GM12878 (cell line): Measurements from ENCODE around the gene SP110. TPM values are rescaled to one million over a fixed set of nuclear protein-coding genes. Genes with fewer than 3 reads are reported as not detected.

Source experiments
- ATAC-seq: fragments of 200-7000 bp; cut with Tn5 transposase; 3 replicates; pipeline ENCODE4 v1.9.1; 2020; ENCODE audit warnings: mild to moderate bottlenecking, moderate library complexity
- BruUV-seq: library from RNA; stranded (reverse); fragments of 400-500 nt; replicated peaks from 2 replicates; lab custom pipeline; 2021; lab: Mats Ljungman, UMichigan
- CTCF ChIA-PET: fragments of 300-600 bp; sonication (Branson Sonifier 250); formaldehyde crosslinking; extraction: SDS; loops from one replicate; lab custom pipeline; 2021; ENCODE audit warnings: inconsistent platforms; lab: Yijun Ruan, JAX
- POLR2A ChIA-PET: fragments of 350-600 bp; formaldehyde crosslinking; extraction: SDS; loops from one replicate; lab custom pipeline; 2021; ENCODE audit warnings: inconsistent platforms; lab: Charles Lee
- RAD21 ChIA-PET: fragments of 300-600 bp; sonication (Branson Sonifier 250); formaldehyde crosslinking; loops from one replicate; lab custom pipeline; 2023; ENCODE audit warnings: antibody characterized with exemption; ENCODE audit not compliant: unreplicated experiment; lab: Charles Lee
- SMC1A ChIA-PET: fragments of 300-600 bp; sonication (Branson Sonifier 250); formaldehyde crosslinking; loops from one replicate; lab custom pipeline; 2023; ENCODE audit not compliant: unreplicated experiment, uncharacterized antibody; lab: Charles Lee
- DNase-seq: peaks from one replicate; pipeline ENCODE4 v3.0.0-alpha.2; 2011; ENCODE audit warnings: low read depth, low spot score
- FAIRE-seq: peaks from 3 replicates; lab custom pipeline; 2011; peaks lifted over from hg19 to GRCh38; lab: Jason Lieb, UNC
- H2AFZ ChIP-seq: 2 replicates; pipeline ENCODE4 v1.6.0; 2011; ENCODE audit warnings: low read depth, low read length, control low read depth; ENCODE audit not compliant: control insufficient read depth
- H3K27ac ChIP-seq: 2 replicates; pipeline ENCODE4 v1.5.1; 2011; ENCODE audit warnings: control low read depth; ENCODE audit not compliant: control insufficient read depth, insufficient read depth
- H3K27me3 ChIP-seq, 2 experiments: replicated peaks in 1 of 2; 2 replicates each; pipeline versions ENCODE4 v1.6.0 to v1.6.1; 2011; ENCODE audit warnings: low read length in 1 of 2; ENCODE audit not compliant: control insufficient read depth in 2 of 2, insufficient read depth in 2 of 2
- H3K36me3 ChIP-seq, 2 experiments: 2 replicates each; pipeline ENCODE4 v1.5.1; 2011; ENCODE audit warnings: low read length in 1 of 2; ENCODE audit not compliant: control insufficient read depth in 2 of 2, insufficient read depth in 2 of 2
- H3K4me1 ChIP-seq: 2 replicates; pipeline ENCODE4 v1.6.1; 2011; ENCODE audit warnings: mild to moderate bottlenecking, low read length, moderate library complexity, mixed read lengths; ENCODE audit not compliant: control insufficient read depth, insufficient read depth
- H3K4me2 ChIP-seq: 2 replicates; pipeline ENCODE4 v1.6.0; 2011; ENCODE audit warnings: control low read depth; ENCODE audit not compliant: control insufficient read depth, insufficient read depth
- H3K4me3 ChIP-seq: fragments of 200-600 bp; sonication (generic); 2 replicates; pipeline ENCODE4 v1.5.1; 2016
- H3K79me2 ChIP-seq: 2 replicates; pipeline ENCODE4 v1.6.0; 2011; ENCODE audit warnings: low read length; ENCODE audit not compliant: control insufficient read depth, insufficient read depth
- H3K9ac ChIP-seq: 2 replicates; pipeline ENCODE4 v1.8.0; 2011; ENCODE audit warnings: low read length, control low read depth, mixed read lengths; ENCODE audit not compliant: control insufficient read depth, insufficient read depth
- H3K9me3 ChIP-seq: replicated peaks from 3 replicates; pipeline ENCODE4 v1.5.1; 2011; ENCODE audit warnings: mild to moderate bottlenecking, low read length; ENCODE audit not compliant: control insufficient read depth, insufficient read depth
- H4K20me1 ChIP-seq: 2 replicates; pipeline ENCODE4 v1.6.0; 2011; ENCODE audit not compliant: control insufficient read depth, insufficient read depth
- BMI1 ChIP-seq: fragments of 450-650 bp; IDR thresholded peaks from 2 replicates; pipeline ENCODE4 v1.6.1; 2016; ENCODE audit warnings: mild to moderate bottlenecking, moderate library complexity, borderline replicate concordance
- CBX3 ChIP-seq: fragments of 200-600 bp; sonication (generic); IDR thresholded peaks from 2 replicates; pipeline ENCODE4 v1.6.1; 2016; ENCODE audit warnings: low read depth, borderline replicate concordance
- CREM ChIP-seq: IDR thresholded peaks from 2 replicates; pipeline ENCODE4 v1.6.1; 2014; ENCODE audit warnings: antibody characterized with exemption, low read depth
- HDAC6 ChIP-seq: fragments of 200-600 bp; sonication (generic); IDR thresholded peaks from one replicate; pipeline ENCODE4 v1.8.0; 2017; ENCODE audit warnings: antibody characterized with exemption; ENCODE audit not compliant: unreplicated experiment
- KAT2A ChIP-seq: conservative IDR thresholded peaks from 2 replicates; pipeline ENCODE4 v1.6.1; 2011; ENCODE audit warnings: low read depth, low read length; ENCODE audit not compliant: control insufficient read depth
- LARP7 ChIP-seq: fragments of 450-650 bp; IDR thresholded peaks from 2 replicates; pipeline ENCODE4 v1.6.1; 2017; ENCODE audit warnings: mild to moderate bottlenecking
- MEF2B ChIP-seq: fragments of 450-650 bp; IDR thresholded peaks from 2 replicates; pipeline ENCODE4 v1.6.1; 2018; ENCODE audit warnings: mild to moderate bottlenecking, moderate library complexity; ENCODE audit not compliant: partially characterized antibody, poor library complexity, severe bottlenecking
- PAX5 ChIP-seq: IDR thresholded peaks from 2 replicates; pipeline ENCODE4 v1.6.1; 2011; ENCODE audit warnings: low read depth, low read length, borderline replicate concordance
- RUNX3 ChIP-seq: IDR thresholded peaks from 2 replicates; pipeline ENCODE4 v1.6.1; 2012; ENCODE audit warnings: low read length, inconsistent platforms
- SP1 ChIP-seq: IDR thresholded peaks from one replicate; pipeline ENCODE4 v1.6.1; 2011; ENCODE audit warnings: low read depth, low read length
- YBX1 ChIP-seq: fragments of 450-650 bp; IDR thresholded peaks from 2 replicates; pipeline ENCODE4 v1.6.1; 2016; ENCODE audit warnings: antibody characterized with exemption
- ZBTB4 ChIP-seq: fragments of 450-650 bp; formaldehyde crosslinking; IDR thresholded peaks from 2 replicates; pipeline ENCODE4 v1.4.0; 2022; ENCODE audit warnings: mild to moderate bottlenecking, moderate library complexity
- ZNF217 ChIP-seq: fragments of 450-650 bp; IDR thresholded peaks from 2 replicates; pipeline ENCODE4 v1.6.1; 2017; ENCODE audit warnings: antibody characterized with exemption, mild to moderate bottlenecking
- ZNF274 ChIP-seq: IDR thresholded peaks from one replicate; pipeline ENCODE4 v1.8.0; 2011; ENCODE audit not compliant: insufficient read length, insufficient read depth
- WGBS: methylation state at CpG from one replicate; pipeline ENCODE4 v1.1.6; 2016; ENCODE audit warnings: low lambda C conversion rate; ENCODE audit not compliant: insufficient replicate concordance, insufficient coverage; ENCODE audit errors: missing lambda C conversion rate; 5-methylcytosine and 5-hydroxymethylcytosine counted together
- in situ Hi-C: fragments of 300-500 bp; cut with MboI; formaldehyde crosslinking; loops from 9 replicates; pipeline ENCODE4 v1.14.3; 2018; ENCODE audit warnings: mixed read lengths
- intact Hi-C: fragments of 100-400 bp; cut with micrococcal nuclease; formaldehyde crosslinking; loops from one replicate; pipeline ENCODE4 v1.14.2; 2022; ENCODE audit not compliant: unreplicated experiment
- polyA plus RNA-seq, 11 experiments: library from polyadenylated mRNA; depleted of rRNA in 4 of 11; unstranded in 6 of 11; stranded (reverse) in 5 of 11; fragments of >200 nt; fragmentation: Nextera tagmentation in 4 of 11; fragmentation: Illumina TruSeq in 1 of 11; extraction: Ambion mirVana in 4 of 11; extraction: Trizol in 1 of 11; gene quantifications; 1 replicate in 1 of 11; 2 replicates in 10 of 11; pipeline versions ENCODE4 v1.2.1 to v1.2.3, GENCODE V29; 2011 to 2016; ENCODE audit warnings: inconsistent platforms in 2 of 11, missing spikeins in 2 of 11, low read depth in 1 of 11
- total RNA-seq, 4 experiments: library from RNA; depleted of rRNA in 3 of 4; stranded (reverse); fragments of >200 nt in 3 of 4; fragmentation: Illumina TruSeq in 1 of 4; extraction: Trizol in 1 of 4; gene quantifications; 2 replicates each; pipeline versions ENCODE4 v1.2.1 to v1.2.3, GENCODE V29; 2013 to 2021
- TF ChIP-seq, protein P1 (sequence below): IDR thresholded peaks from 2 replicates; pipeline ENCODE4 v1.6.1; 2012; ENCODE audit warnings: mild to moderate bottlenecking, low read depth, low read length

Gene SP110
- total and polyA plus RNA-seq, 10 of the 15 experiments (the other 5 are each of a cell fraction or from before 2014, with no cell fraction given), result 81.2 to 149 (median 100) TPM

- TF ChIP-seq RUNX3 (no peak), LARP7 (no peak), KAT2A (no peak), BMI1 (no peak), YBX1 (no peak), MEF2B (no peak)
- TF ChIP-seq, protein P1, sequence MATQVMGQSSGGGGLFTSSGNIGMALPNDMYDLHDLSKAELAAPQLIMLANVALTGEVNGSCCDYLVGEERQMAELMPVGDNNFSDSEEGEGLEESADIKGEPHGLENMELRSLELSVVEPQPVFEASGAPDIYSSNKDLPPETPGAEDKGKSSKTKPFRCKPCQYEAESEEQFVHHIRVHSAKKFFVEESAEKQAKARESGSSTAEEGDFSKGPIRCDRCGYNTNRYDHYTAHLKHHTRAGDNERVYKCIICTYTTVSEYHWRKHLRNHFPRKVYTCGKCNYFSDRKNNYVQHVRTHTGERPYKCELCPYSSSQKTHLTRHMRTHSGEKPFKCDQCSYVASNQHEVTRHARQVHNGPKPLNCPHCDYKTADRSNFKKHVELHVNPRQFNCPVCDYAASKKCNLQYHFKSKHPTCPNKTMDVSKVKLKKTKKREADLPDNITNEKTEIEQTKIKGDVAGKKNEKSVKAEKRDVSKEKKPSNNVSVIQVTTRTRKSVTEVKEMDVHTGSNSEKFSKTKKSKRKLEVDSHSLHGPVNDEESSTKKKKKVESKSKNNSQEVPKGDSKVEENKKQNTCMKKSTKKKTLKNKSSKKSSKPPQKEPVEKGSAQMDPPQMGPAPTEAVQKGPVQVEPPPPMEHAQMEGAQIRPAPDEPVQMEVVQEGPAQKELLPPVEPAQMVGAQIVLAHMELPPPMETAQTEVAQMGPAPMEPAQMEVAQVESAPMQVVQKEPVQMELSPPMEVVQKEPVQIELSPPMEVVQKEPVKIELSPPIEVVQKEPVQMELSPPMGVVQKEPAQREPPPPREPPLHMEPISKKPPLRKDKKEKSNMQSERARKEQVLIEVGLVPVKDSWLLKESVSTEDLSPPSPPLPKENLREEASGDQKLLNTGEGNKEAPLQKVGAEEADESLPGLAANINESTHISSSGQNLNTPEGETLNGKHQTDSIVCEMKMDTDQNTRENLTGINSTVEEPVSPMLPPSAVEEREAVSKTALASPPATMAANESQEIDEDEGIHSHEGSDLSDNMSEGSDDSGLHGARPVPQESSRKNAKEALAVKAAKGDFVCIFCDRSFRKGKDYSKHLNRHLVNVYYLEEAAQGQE, result no peak
Observed at GRCh38 chr2:230137902-230138539, 81.8 kb downstream of the SP110 start (continued).

DNA sequence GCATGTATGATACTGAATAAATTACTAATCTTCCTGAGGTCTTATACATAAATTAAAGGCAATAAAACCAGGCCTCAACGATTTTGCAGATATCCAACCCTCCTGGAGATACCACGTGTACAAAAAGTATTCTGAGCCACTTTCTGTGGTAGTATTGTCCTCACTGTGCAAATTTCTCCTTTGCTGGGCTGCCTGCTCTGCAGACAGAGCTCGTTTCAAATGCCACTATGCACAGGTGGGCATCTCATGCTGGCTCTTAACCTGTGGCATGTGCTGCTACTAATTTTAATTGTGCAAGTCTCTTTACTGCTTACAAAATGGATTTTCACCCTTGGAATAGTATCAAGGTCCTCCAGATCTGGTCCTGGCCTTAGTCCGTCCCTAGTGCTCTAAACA is 84.7 kb downstream of the SP110 start:
- DNase-seq, result no peak
- no peak for FAIRE-seq
- in situ Hi-C loops (no loop called here), intact Hi-C loops (no loop called here)
- Histone ChIP-seq H3K4me2 (0 out of 2 replicates have a peak overlapping the region, but pooled peaks have one; percentile 12), H4K20me1 (no peaks in the 10 kb centered on the region), H3K79me2 (no peaks in the 10 kb centered on the region), H3K4me1 (no peaks in the 10 kb centered on the region), H2AFZ (no peak overlapping the region), H3K9me3 (peaks cover 7% of the 10 kb centered on the region; the same call in 2 of the 3 replicates), H3K4me3 (no peak overlapping the region), H3K36me3 (no peaks in the 10 kb centered on the region), H3K9ac (no peak overlapping the region), H3K27ac (no peak overlapping the region), H3K27me3 (no peaks in the 10 kb centered on the region)
- CTCF ChIA-PET, result interaction anchor here (0.6 to 1.4 kb wide), 2 partner anchors 11 to 45 kb away, joined by 3 read pairs; no protein-coding TSS in a partner anchor
- RAD21 ChIA-PET, result no interaction called here
- SMC1A ChIA-PET, result no interaction called here
- 20% methylated on average over 4 of the region's 4 CpGs for WGBS
- POLR2A ChIA-PET, result no interaction called here
- no peak for ATAC-seq
- BruUV-seq, result no TSS peak
- TF ChIP-seq ZNF274 (no peak), PAX5 (no peak), CBX3 (no peak), SP1 (no peak), CREM (no peak), KAT2A (no peak), ZNF217 (no peak), ZBTB4 (no peak), HDAC6 (no peak), LARP7 (no peak)
